HepG2 (cell line): ENCODE measurements around the gene NTM. TPM values are rescaled to one million over a fixed set of nuclear protein-coding genes. Genes with fewer than 3 reads are reported as not detected.

ENCODE experiments used
- ATAC-seq: fragments of 200-7000 bp; cut with Tn5 transposase; 3 replicates; pipeline ENCODE4 v1.9.1; 2020; ENCODE audit warnings: mild to moderate bottlenecking, moderate library complexity
- BruUV-seq: library from RNA; stranded (reverse); fragments of 400-500 nt; replicated peaks from 2 replicates; lab custom pipeline; 2021; lab: Mats Ljungman, UMichigan
- CTCF ChIA-PET: fragments of 300-600 bp; formaldehyde crosslinking; extraction: SDS; loops from one replicate; lab custom pipeline; 2021; ENCODE audit warnings: low total read pairs, inconsistent platforms, low intra/inter-chr PET ratio; lab: Yijun Ruan, JAX
- POLR2A ChIA-PET: fragments of 350-600 bp; sonication (Branson Sonifier 250); formaldehyde crosslinking; loops from one replicate; lab custom pipeline; 2020; ENCODE audit warnings: antibody characterized with exemption, inconsistent platforms; lab: Yijun Ruan, JAX
- DNase-seq: peaks from one replicate; pipeline ENCODE4 v3.0.0-alpha.2; 2015; ENCODE audit warnings: low spot score
- FAIRE-seq: peaks from 3 replicates; lab custom pipeline; 2011; peaks lifted over from hg19 to GRCh38; lab: Jason Lieb, UNC
- H2AFZ ChIP-seq: one replicate; pipeline ENCODE4 v1.6.1; 2011; ENCODE audit warnings: low read length, inconsistent platforms
- H3K27ac ChIP-seq: fragments of 300-600 bp; 3 replicates; pipeline ENCODE4 v1.8.0; 2011; ENCODE audit warnings: mixed run types, mild to moderate bottlenecking, mixed read lengths, low read length, inconsistent platforms; ENCODE audit not compliant: insufficient read depth; ENCODE audit errors: extremely low read length
- H3K27me3 ChIP-seq, 2 experiments: fragments of 200-600 bp in 1 of 2; 2 replicates in 1 of 2; 3 replicates in 1 of 2; pipeline versions ENCODE4 v1.6.0 to v1.8.0; 2011; ENCODE audit warnings: low read length in 2 of 2, mild to moderate bottlenecking in 2 of 2, moderate library complexity in 2 of 2, inconsistent platforms in 1 of 2; ENCODE audit not compliant: insufficient read depth in 2 of 2, control insufficient read depth in 1 of 2
- H3K36me3 ChIP-seq, 2 experiments: fragments of 200-600 bp in 1 of 2; replicated peaks in 1 of 2; 2 replicates in 1 of 2; 3 replicates in 1 of 2; pipeline versions ENCODE4 v1.5.1 to v1.8.0; 2011; ENCODE audit warnings: low read length in 2 of 2, inconsistent platforms in 1 of 2; ENCODE audit not compliant: insufficient read depth in 2 of 2, control insufficient read depth in 1 of 2
- H3K4me1 ChIP-seq: 2 replicates; pipeline ENCODE4 v1.5.1; 2012; ENCODE audit warnings: low read length, inconsistent platforms; ENCODE audit not compliant: insufficient read depth
- H3K4me2 ChIP-seq: 2 replicates; pipeline ENCODE4 v1.6.0; 2011; ENCODE audit warnings: low read depth, low read length, inconsistent platforms
- H3K4me3 ChIP-seq, 3 experiments: fragments of 200-600 bp in 1 of 3; sonication (generic), shearing (Covaris generic) in 1 of 3; replicated peaks in 1 of 3; 2 replicates each; pipeline ENCODE4 v1.5.1; 2011 to 2016; ENCODE audit warnings: low read length in 3 of 3, inconsistent platforms in 2 of 3, low read depth in 2 of 3, mild to moderate bottlenecking in 2 of 3, control low read depth in 1 of 3, mixed read lengths in 1 of 3; ENCODE audit not compliant: insufficient read depth in 1 of 3
- H3K79me2 ChIP-seq: one replicate; pipeline ENCODE4 v1.6.1; 2011; ENCODE audit warnings: low read length, inconsistent platforms; ENCODE audit not compliant: insufficient read depth
- H3K9ac ChIP-seq: 2 replicates; pipeline ENCODE4 v1.6.0; 2011; ENCODE audit warnings: mild to moderate bottlenecking, low read depth, low read length, inconsistent platforms; ENCODE audit not compliant: insufficient read depth
- H3K9me3 ChIP-seq: 2 replicates; pipeline ENCODE4 v1.5.1; 2012; ENCODE audit warnings: mild to moderate bottlenecking, low read length
- H4K20me1 ChIP-seq: 2 replicates; pipeline ENCODE4 v1.6.0; 2011; ENCODE audit warnings: inconsistent platforms, mild to moderate bottlenecking, low read length, moderate library complexity; ENCODE audit not compliant: insufficient read depth
- GTF3A ChIP-seq: sonication (generic); formaldehyde crosslinking; conservative IDR thresholded peaks from 2 replicates; pipeline ENCODE4 v1.4.0; 2020; ENCODE audit warnings: mild to moderate bottlenecking, missing genetic modification reagents
- KLF13 ChIP-seq: sonication (generic); formaldehyde crosslinking; IDR thresholded peaks from 2 replicates; pipeline ENCODE4 v1.4.0; 2020; ENCODE audit warnings: mild to moderate bottlenecking, missing genetic modification reagents
- POGK ChIP-seq: sonication (generic); formaldehyde crosslinking; conservative IDR thresholded peaks from 2 replicates; pipeline ENCODE4 v1.8.0; 2022; ENCODE audit warnings: mild to moderate bottlenecking, moderate library complexity, missing genetic modification reagents
- ZFP1 ChIP-seq: IDR thresholded peaks from 2 replicates; pipeline ENCODE4 v1.6.1; 2016
- ZNF256 ChIP-seq: sonication (generic); formaldehyde crosslinking; conservative IDR thresholded peaks from 2 replicates; pipeline ENCODE4 v1.4.0; 2020; ENCODE audit warnings: missing genetic modification reagents
- ZNF549 ChIP-seq: sonication (generic); formaldehyde crosslinking; IDR thresholded peaks from 2 replicates; pipeline ENCODE4 v1.5.0; 2020; ENCODE audit warnings: missing genetic modification reagents
- ZNF768 ChIP-seq: sonication (generic); formaldehyde crosslinking; IDR thresholded peaks from 2 replicates; pipeline ENCODE4 v1.4.0; 2020; ENCODE audit warnings: missing genetic modification reagents
- ZNF780A ChIP-seq: sonication (generic); formaldehyde crosslinking; IDR thresholded peaks from 2 replicates; pipeline ENCODE4 v1.8.0; 2022; ENCODE audit warnings: mild to moderate bottlenecking, missing genetic modification reagents, moderate library complexity
- ZSCAN29 ChIP-seq: sonication (generic); formaldehyde crosslinking; conservative IDR thresholded peaks from 2 replicates; pipeline ENCODE4 v1.4.0; 2020; ENCODE audit warnings: mild to moderate bottlenecking, missing genetic modification reagents
- WGBS: methylation state at CpG from one replicate; pipeline ENCODE4 v1.1.6; 2017; ENCODE audit warnings: low lambda C conversion rate; 5-methylcytosine and 5-hydroxymethylcytosine counted together
- in situ Hi-C: cut with HindIII; loops from 2 replicates; pipeline ENCODE4 v1.10.0; 2017; ENCODE audit warnings: low pct_unique_long_range_greater_than_20kb; ENCODE audit not compliant: extremely low pct_ligation_motif_present
- intact Hi-C: fragments of 100-400 bp; cut with micrococcal nuclease; formaldehyde crosslinking; loops from one replicate; pipeline ENCODE4 v1.10.0; 2022; ENCODE audit not compliant: unreplicated experiment
- polyA plus RNA-seq, 8 experiments: library from polyadenylated mRNA; depleted of rRNA in 3 of 8; stranded (reverse) in 7 of 8; unstranded in 1 of 8; fragments of >200 nt; fragmentation: Illumina TruSeq in 4 of 8; extraction: Trizol in 4 of 8; gene quantifications; 2 replicates each; pipeline versions ENCODE4 v1.2.1 to v1.2.3, GENCODE V29; 2011 to 2016; ENCODE audit warnings: low read depth in 4 of 8, missing spikeins in 1 of 8, mixed read lengths in 1 of 8; ENCODE audit not compliant: insufficient read depth in 1 of 8
- total RNA-seq, 5 experiments: library from RNA; depleted of rRNA; stranded (reverse); fragments of >200 nt; fragmentation: Illumina TruSeq; extraction: Trizol; gene quantifications; 2 replicates each; pipeline ENCODE4 v1.2.3, GENCODE V29; 2016; ENCODE audit warnings: low read depth in 1 of 5
- TF ChIP-seq, protein P1 (sequence below): IDR thresholded peaks from 2 replicates; pipeline ENCODE4 v1.6.1; 2016; ENCODE audit warnings: low read depth, missing genetic modification reagents, missing compliant biosample characterization
- TF ChIP-seq, protein P2 (sequence below): sonication (generic); formaldehyde crosslinking; IDR thresholded peaks from 2 replicates; pipeline ENCODE4 v1.4.0; 2020; ENCODE audit warnings: missing genetic modification reagents

Gene NTM
- total and polyA plus RNA-seq, 2 of the 13 experiments (the other 11 are each of a cell fraction or from before 2014, with no cell fraction given): not detected

DNA sequence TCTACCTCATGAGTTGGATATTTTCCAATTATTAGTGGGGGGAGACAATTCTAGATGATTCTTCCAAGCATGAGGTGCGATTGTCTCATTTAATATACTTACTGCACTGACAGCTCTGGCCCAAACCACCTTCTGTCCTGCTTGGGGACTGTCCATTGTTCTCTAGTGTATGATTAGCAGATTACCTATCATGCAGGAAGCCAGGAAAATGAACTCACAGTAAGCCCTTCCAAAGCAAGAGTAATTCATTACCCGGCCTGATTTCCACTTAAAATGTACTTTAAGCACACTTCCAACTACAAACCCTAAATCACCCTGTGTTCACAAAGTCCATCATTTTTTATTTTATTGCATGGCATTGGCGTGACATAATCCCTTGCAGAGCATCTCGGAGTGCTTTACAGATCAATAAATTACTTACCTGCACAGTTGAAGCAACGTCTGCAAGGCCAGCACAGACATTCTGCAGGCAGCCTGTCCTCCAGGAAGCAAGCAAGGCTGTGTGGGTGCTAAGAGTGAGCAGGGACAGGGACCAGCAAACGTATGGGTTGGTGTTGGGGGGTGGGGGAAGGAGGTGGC is 838.2 kb downstream of the NTM start:
- no peak for FAIRE-seq
- Histone ChIP-seq H3K27me3 (no peaks in the 10 kb centered on the region), H3K4me3 (no peak overlapping the region), H2AFZ (no peak overlapping the region), H4K20me1 (no peaks in the 10 kb centered on the region), H3K9me3 (peaks cover 54% of the 10 kb centered on the region), H3K79me2 (no peaks in the 10 kb centered on the region), H3K9ac (no peak overlapping the region), H3K27ac (no peak overlapping the region), H3K4me1 (no peaks in the 10 kb centered on the region), H3K36me3 (no peaks in the 10 kb centered on the region), H3K4me2 (no peak overlapping the region)
- no TSS peak for BruUV-seq
- intact Hi-C loops: no loop called here
- WGBS: 3% methylated on average over 6 of the region's 6 CpGs
- no peak for ATAC-seq
- ChIA-PET CTCF (no interaction called here), POLR2A (no interaction called here)
- TF ChIP-seq ZNF256 (no peak), POGK (CRISPR knock-in tag) (no peak), ZNF768 (CRISPR knock-in tag) (no peak), GTF3A (CRISPR knock-in tag) (no peak), ZFP1 (no peak), ZNF549 (CRISPR knock-in tag) (no peak), KLF13 (CRISPR knock-in tag) (no peak), ZNF780A (CRISPR knock-in tag) (no peak), ZSCAN29 (CRISPR knock-in tag) (no peak)
- TF ChIP-seq, protein P1, sequence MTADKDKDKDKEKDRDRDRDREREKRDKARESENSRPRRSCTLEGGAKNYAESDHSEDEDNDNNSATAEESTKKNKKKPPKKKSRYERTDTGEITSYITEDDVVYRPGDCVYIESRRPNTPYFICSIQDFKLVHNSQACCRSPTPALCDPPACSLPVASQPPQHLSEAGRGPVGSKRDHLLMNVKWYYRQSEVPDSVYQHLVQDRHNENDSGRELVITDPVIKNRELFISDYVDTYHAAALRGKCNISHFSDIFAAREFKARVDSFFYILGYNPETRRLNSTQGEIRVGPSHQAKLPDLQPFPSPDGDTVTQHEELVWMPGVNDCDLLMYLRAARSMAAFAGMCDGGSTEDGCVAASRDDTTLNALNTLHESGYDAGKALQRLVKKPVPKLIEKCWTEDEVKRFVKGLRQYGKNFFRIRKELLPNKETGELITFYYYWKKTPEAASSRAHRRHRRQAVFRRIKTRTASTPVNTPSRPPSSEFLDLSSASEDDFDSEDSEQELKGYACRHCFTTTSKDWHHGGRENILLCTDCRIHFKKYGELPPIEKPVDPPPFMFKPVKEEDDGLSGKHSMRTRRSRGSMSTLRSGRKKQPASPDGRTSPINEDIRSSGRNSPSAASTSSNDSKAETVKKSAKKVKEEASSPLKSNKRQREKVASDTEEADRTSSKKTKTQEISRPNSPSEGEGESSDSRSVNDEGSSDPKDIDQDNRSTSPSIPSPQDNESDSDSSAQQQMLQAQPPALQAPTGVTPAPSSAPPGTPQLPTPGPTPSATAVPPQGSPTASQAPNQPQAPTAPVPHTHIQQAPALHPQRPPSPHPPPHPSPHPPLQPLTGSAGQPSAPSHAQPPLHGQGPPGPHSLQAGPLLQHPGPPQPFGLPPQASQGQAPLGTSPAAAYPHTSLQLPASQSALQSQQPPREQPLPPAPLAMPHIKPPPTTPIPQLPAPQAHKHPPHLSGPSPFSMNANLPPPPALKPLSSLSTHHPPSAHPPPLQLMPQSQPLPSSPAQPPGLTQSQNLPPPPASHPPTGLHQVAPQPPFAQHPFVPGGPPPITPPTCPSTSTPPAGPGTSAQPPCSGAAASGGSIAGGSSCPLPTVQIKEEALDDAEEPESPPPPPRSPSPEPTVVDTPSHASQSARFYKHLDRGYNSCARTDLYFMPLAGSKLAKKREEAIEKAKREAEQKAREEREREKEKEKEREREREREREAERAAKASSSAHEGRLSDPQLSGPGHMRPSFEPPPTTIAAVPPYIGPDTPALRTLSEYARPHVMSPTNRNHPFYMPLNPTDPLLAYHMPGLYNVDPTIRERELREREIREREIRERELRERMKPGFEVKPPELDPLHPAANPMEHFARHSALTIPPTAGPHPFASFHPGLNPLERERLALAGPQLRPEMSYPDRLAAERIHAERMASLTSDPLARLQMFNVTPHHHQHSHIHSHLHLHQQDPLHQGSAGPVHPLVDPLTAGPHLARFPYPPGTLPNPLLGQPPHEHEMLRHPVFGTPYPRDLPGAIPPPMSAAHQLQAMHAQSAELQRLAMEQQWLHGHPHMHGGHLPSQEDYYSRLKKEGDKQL (CRISPR knock-in tag): no peak
- TF ChIP-seq, protein P2, sequence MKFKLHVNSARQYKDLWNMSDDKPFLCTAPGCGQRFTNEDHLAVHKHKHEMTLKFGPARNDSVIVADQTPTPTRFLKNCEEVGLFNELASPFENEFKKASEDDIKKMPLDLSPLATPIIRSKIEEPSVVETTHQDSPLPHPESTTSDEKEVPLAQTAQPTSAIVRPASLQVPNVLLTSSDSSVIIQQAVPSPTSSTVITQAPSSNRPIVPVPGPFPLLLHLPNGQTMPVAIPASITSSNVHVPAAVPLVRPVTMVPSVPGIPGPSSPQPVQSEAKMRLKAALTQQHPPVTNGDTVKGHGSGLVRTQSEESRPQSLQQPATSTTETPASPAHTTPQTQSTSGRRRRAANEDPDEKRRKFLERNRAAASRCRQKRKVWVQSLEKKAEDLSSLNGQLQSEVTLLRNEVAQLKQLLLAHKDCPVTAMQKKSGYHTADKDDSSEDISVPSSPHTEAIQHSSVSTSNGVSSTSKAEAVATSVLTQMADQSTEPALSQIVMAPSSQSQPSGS (CRISPR knock-in tag): no peak
- no peak for DNase-seq
- in situ Hi-C loops: no loop called here
